HG03039 (cell line): ENCODE measurements around the gene HEXIM2.

ENCODE experiments used
- ATAC-seq: cut with Tn5 transposase; IDR thresholded peaks from one replicate; pipeline ENCODE4 v1.9.1; 2021; ENCODE audit warnings: mild to moderate bottlenecking, moderate library complexity; ENCODE audit not compliant: unreplicated experiment

HEXIM2 gene

GRCh38 chr17:45143767-45144198 is 17.9 kb upstream of the HEXIM2 start:
- ATAC-seq = no peak

- ATAC-seq = no peak
Measured at GRCh38 chr17:45144199-45145034, 17.3 kb upstream of the HEXIM2 start.

GRCh38 chr17:45145035-45145389 is 16.7 kb upstream of the HEXIM2 start:
- ATAC-seq = no peak

- ATAC-seq = no peak
Measured at GRCh38 chr17:45146166-45146565, 15.5 kb upstream of the HEXIM2 start.

- ATAC-seq = no peak
Measured at GRCh38 chr17:45146592-45146889, 15.1 kb upstream of the HEXIM2 start.

- ATAC-seq = no peak
Measured at GRCh38 chr17:45146890-45147580, 14.6 kb upstream of the HEXIM2 start.

- ATAC-seq = no peak
Measured at GRCh38 chr17:45147581-45148182, 14.0 kb upstream of the HEXIM2 start.

GRCh38 chr17:45148183-45149036 is 13.3 kb upstream of the HEXIM2 start, which contains the start of gene HEXIM1:
Gene HEXIM1, plus strand, starts transcription at chr17:45148475. Its CDS starts 716 bp downstream, at chr17:45149191.
- peak; percentile 71 for ATAC-seq

GRCh38 chr17:45149037-45149668 is 12.5 kb upstream of the HEXIM2 start:
- no peak for ATAC-seq

GRCh38 chr17:45149669-45150664 is 11.7 kb upstream of the HEXIM2 start:
- ATAC-seq = no peak

- no peak for ATAC-seq
Measured at GRCh38 chr17:45150911-45151809, 10.5 kb upstream of the HEXIM2 start.

- no peak for ATAC-seq
Measured at GRCh38 chr17:45155029-45155428, 6.6 kb upstream of the HEXIM2 start.

GRCh38 chr17:45155483-45155882 is 6.2 kb upstream of the HEXIM2 start:
- no peak for ATAC-seq

- no peak for ATAC-seq
Measured at GRCh38 chr17:45156242-45156641, 5.4 kb upstream of the HEXIM2 start.

- ATAC-seq = peak; percentile 27
Measured at GRCh38 chr17:45160447-45161287, 1.0 kb upstream of the HEXIM2 start.

- no peak for ATAC-seq
Measured at GRCh38 chr17:45162025-45162687, 481 bp downstream of the HEXIM2 start.

- ATAC-seq = no peak
Measured at GRCh38 chr17:45164734-45165269, 3.1 kb downstream of the HEXIM2 start.
